SJCRH30 (cell line): ENCODE data around the gene ODAPH. TPM values are rescaled to one million over a fixed set of nuclear protein-coding genes. Genes with fewer than 3 reads are reported as not detected.
"Not testable (repeated sequence)": the region's sequence is repeated elsewhere in the genome, so short reads cannot be mapped to it uniquely, and the experiment has no call there.

Source experiments
- DNase-seq, 2 experiments: peaks; one replicate each; pipeline ENCODE4 v3.0.0-alpha.2; 2015 to 2020
- H3K27ac ChIP-seq: fragments of 250-450 bp; sonication (Bioruptor Pico); 2 replicates; pipeline ENCODE4 v1.5.1; 2020; ENCODE audit warnings: mild to moderate bottlenecking, moderate library complexity
- H3K27me3 ChIP-seq: fragments of 250-450 bp; sonication (Bioruptor Pico); 2 replicates; pipeline ENCODE4 v1.5.1; 2020; ENCODE audit warnings: mild to moderate bottlenecking, moderate library complexity
- H3K36me3 ChIP-seq: fragments of 250-450 bp; sonication (Bioruptor Pico); 2 replicates; pipeline ENCODE4 v1.5.1; 2020; ENCODE audit warnings: mild to moderate bottlenecking, moderate library complexity
- H3K4me1 ChIP-seq: fragments of 250-450 bp; sonication (Bioruptor Pico); 2 replicates; pipeline ENCODE4 v1.5.1; 2020; ENCODE audit warnings: mild to moderate bottlenecking, moderate library complexity
- H3K4me3 ChIP-seq: fragments of 250-450 bp; sonication (Bioruptor Pico); 2 replicates; pipeline ENCODE4 v1.5.1; 2020; ENCODE audit warnings: mild to moderate bottlenecking, moderate library complexity
- H3K9me3 ChIP-seq: fragments of 250-450 bp; sonication (Bioruptor Pico); replicated peaks from 2 replicates; pipeline ENCODE4 v1.5.1; 2020; ENCODE audit warnings: mild to moderate bottlenecking, moderate library complexity
- total RNA-seq: library from RNA; depleted of rRNA; stranded (reverse); fragments of >200 nt; shearing (Covaris generic); gene quantifications from 2 replicates; pipeline ENCODE4 v1.2.3, GENCODE V29; 2014

The ODAPH gene
- total RNA-seq, 1 experiment from 2014 or later = 0.08 TPM

- Histone ChIP-seq H3K4me3 (no peak overlapping the region), H3K36me3 (peaks cover 38% of the 10 kb centered on the region), H3K27me3 (no peaks in the 10 kb centered on the region), H3K4me1 (no peaks in the 10 kb centered on the region), H3K27ac (no peak overlapping the region), H3K9me3 (peaks cover 14% of the 10 kb centered on the region)
- DNase-seq = no peak
Observed at GRCh38 chr4:75530556-75531322, 25.1 kb upstream of the ODAPH start.

GRCh38 chr4:75531536-75532143, 24.2 kb upstream of the ODAPH start:
- H3K4me3 ChIP-seq, DNase-seq, H3K27me3 ChIP-seq, H3K27ac ChIP-seq, H3K4me1 ChIP-seq: not testable (repeated sequence)
- Histone ChIP-seq H3K9me3 (peaks cover 14% of the 10 kb centered on the region), H3K36me3 (peaks cover 34% of the 10 kb centered on the region)

- not testable (repeated sequence) for H3K4me1 ChIP-seq, H3K27me3 ChIP-seq, DNase-seq, H3K4me3 ChIP-seq, H3K27ac ChIP-seq
- Histone ChIP-seq H3K36me3 (peaks cover 21% of the 10 kb centered on the region), H3K9me3 (peaks cover 14% of the 10 kb centered on the region)
Observed at GRCh38 chr4:75533339-75533887, 22.5 kb upstream of the ODAPH start.

GRCh38 chr4:75533926-75534325, 21.9 kb upstream of the ODAPH start:
- not testable (repeated sequence) for H3K4me1 ChIP-seq, H3K27ac ChIP-seq, H3K4me3 ChIP-seq, DNase-seq, H3K27me3 ChIP-seq
- H3K9me3 ChIP-seq = peaks cover 14% of the 10 kb centered on the region
- peaks cover 20% of the 10 kb centered on the region for H3K36me3 ChIP-seq

GRCh38 chr4:75537308-75537707, 18.6 kb upstream of the ODAPH start:
- peaks cover 14% of the 10 kb centered on the region for H3K9me3 ChIP-seq
- DNase-seq, H3K27ac ChIP-seq, H3K27me3 ChIP-seq, H3K4me3 ChIP-seq, H3K4me1 ChIP-seq: not testable (repeated sequence)
- H3K36me3 ChIP-seq = peaks cover 13% of the 10 kb centered on the region

GRCh38 chr4:75542824-75543223, 13.0 kb upstream of the ODAPH start:
- Histone ChIP-seq H3K36me3 (0 out of 2 replicates have a peak, but pooled peaks cover 2% of the 10 kb centered on the region), H3K4me1 (no peaks in the 10 kb centered on the region), H3K27ac (no peak overlapping the region), H3K9me3 (no peaks in the 10 kb centered on the region), H3K4me3 (no peak overlapping the region), H3K27me3 (no peaks in the 10 kb centered on the region)
- DNase-seq = no peak

- H3K4me1 ChIP-seq, DNase-seq, H3K36me3 ChIP-seq: not testable (repeated sequence)
Observed at GRCh38 chr4:75544220-75544619, 11.6 kb upstream of the ODAPH start.

GRCh38 chr4:75544870-75545269, 11.0 kb upstream of the ODAPH start:
- Histone ChIP-seq H3K4me3 (no peak overlapping the region), H3K36me3 (0 out of 2 replicates have a peak, but pooled peaks cover under 1% of the 10 kb centered on the region), H3K9me3 (no peaks in the 10 kb centered on the region), H3K4me1 (peaks cover 9% of the 10 kb centered on the region), H3K27me3 (no peaks in the 10 kb centered on the region), H3K27ac (no peak overlapping the region)
- no peak for DNase-seq

More at GRCh38 chr4:75544220-75544619, 11.6 kb upstream of the ODAPH start:
- H3K27ac ChIP-seq, H3K9me3 ChIP-seq, H3K4me3 ChIP-seq, H3K27me3 ChIP-seq: not testable (repeated sequence)

- no peak overlapping the region for H3K27ac ChIP-seq
- H3K36me3 ChIP-seq = no peaks in the 10 kb centered on the region
- no peaks in the 10 kb centered on the region for H3K27me3 ChIP-seq
- DNase-seq = no peak
- peaks cover 9% of the 10 kb centered on the region for H3K4me1 ChIP-seq
- no peaks in the 10 kb centered on the region for H3K9me3 ChIP-seq
- H3K4me3 ChIP-seq = no peak overlapping the region
Observed at GRCh38 chr4:75545526-75545925, 10.3 kb upstream of the ODAPH start.

- Histone ChIP-seq H3K4me3 (no peak overlapping the region), H3K27me3 (no peaks in the 10 kb centered on the region), H3K4me1 (peaks cover 9% of the 10 kb centered on the region), H3K9me3 (no peaks in the 10 kb centered on the region), H3K36me3 (no peaks in the 10 kb centered on the region), H3K27ac (no peak overlapping the region)
- peak; percentile 81 to 90 for DNase-seq
Observed at GRCh38 chr4:75547647-75548387, 8.0 kb upstream of the ODAPH start.

GRCh38 chr4:75549019-75549418, 6.8 kb upstream of the ODAPH start:
- Histone ChIP-seq H3K36me3 (no peaks in the 10 kb centered on the region), H3K9me3 (no peaks in the 10 kb centered on the region), H3K4me3 (no peak overlapping the region), H3K27me3 (no peaks in the 10 kb centered on the region), H3K27ac (no peak overlapping the region), H3K4me1 (peaks cover 9% of the 10 kb centered on the region)
- peak; percentile 55 to 67 for DNase-seq

- Histone ChIP-seq H3K27me3 (no peaks in the 10 kb centered on the region), H3K4me1 (peaks cover 11% of the 10 kb centered on the region), H3K27ac (no peak overlapping the region), H3K9me3 (no peaks in the 10 kb centered on the region), H3K36me3 (no peaks in the 10 kb centered on the region), H3K4me3 (no peak overlapping the region)
- DNase-seq = no peak
Observed at GRCh38 chr4:75552452-75552851, 3.4 kb upstream of the ODAPH start.

- peaks cover 6% of the 10 kb centered on the region for H3K4me1 ChIP-seq
- DNase-seq = no peak
- H3K27ac ChIP-seq = no peak overlapping the region
- no peak overlapping the region for H3K4me3 ChIP-seq
- H3K9me3 ChIP-seq = no peaks in the 10 kb centered on the region
- no peaks in the 10 kb centered on the region for H3K27me3 ChIP-seq
- no peaks in the 10 kb centered on the region for H3K36me3 ChIP-seq
Observed at GRCh38 chr4:75557696-75558095, 1.8 kb downstream of the ODAPH start.

GRCh38 chr4:75561789-75562188, 5.9 kb downstream of the ODAPH start:
- no peak overlapping the region for H3K4me3 ChIP-seq
- no peak overlapping the region for H3K27ac ChIP-seq
- peaks cover 3% of the 10 kb centered on the region; the same call in 1 of the 2 replicates for H3K4me1 ChIP-seq
- no peaks in the 10 kb centered on the region for H3K9me3 ChIP-seq
- no peaks in the 10 kb centered on the region for H3K36me3 ChIP-seq
- peak; percentile 27 for DNase-seq
- H3K27me3 ChIP-seq = no peaks in the 10 kb centered on the region

- Histone ChIP-seq H3K27ac (no peak overlapping the region), H3K9me3 (no peaks in the 10 kb centered on the region), H3K36me3 (no peaks in the 10 kb centered on the region), H3K4me3 (no peak overlapping the region), H3K27me3 (no peaks in the 10 kb centered on the region), H3K4me1 (peaks cover 3% of the 10 kb centered on the region; the same call in 1 of the 2 replicates)
- DNase-seq = no peak
Observed at GRCh38 chr4:75564023-75564422, 8.2 kb downstream of the ODAPH start.
